Measurements from ENCODE around the gene ERN1.

ERN1 gene

DNA sequence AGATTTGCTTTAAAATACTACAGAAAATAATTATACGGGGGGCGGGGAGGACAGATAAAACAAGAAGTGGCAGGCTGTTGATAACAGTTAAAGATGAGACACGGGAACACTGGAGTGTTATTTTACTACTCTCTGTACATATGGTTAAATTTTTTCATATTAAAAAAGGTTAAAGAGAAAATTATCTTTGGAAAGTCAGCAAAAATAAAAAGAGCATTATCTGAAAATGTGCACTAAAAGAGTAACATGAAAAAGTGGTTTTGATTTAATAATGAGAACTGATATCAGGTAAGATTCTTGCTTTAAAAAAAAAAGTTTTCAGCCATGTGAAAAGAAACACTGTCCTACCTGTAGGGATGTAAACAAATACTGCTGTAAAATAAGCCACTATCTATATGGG is 46.9 kb downstream of the ERN1 start:
- no peak overlapping the region for H3K27ac ChIP-seq (ENCODE audit: low read length)
- H3K4me3 ChIP-seq (ENCODE audit: low read length in 2 of 2) = no peak overlapping the region
- no peak overlapping the region for H3K9ac ChIP-seq (ENCODE audit: low read length in 2 of 2)
- H3K36me3 ChIP-seq (ENCODE audit: control insufficient read depth in 2 of 2, insufficient read depth in 2 of 2, low read length in 2 of 2) = peaks cover 0 to under 1% of the 10 kb centered on the region in 2 donors
- H3K27me3 ChIP-seq (ENCODE audit: control insufficient read depth in 1 of 2, insufficient read depth in 2 of 2, low read length in 2 of 2) = no peaks in the 10 kb centered on the region
- no peaks in the 10 kb centered on the region for H3K4me1 ChIP-seq (ENCODE audit: control insufficient read depth, insufficient read depth, low read length)
- no peaks in the 10 kb centered on the region for H3K9me3 ChIP-seq (ENCODE audit: control insufficient read depth in 2 of 2, low read length in 2 of 2)

DNA sequence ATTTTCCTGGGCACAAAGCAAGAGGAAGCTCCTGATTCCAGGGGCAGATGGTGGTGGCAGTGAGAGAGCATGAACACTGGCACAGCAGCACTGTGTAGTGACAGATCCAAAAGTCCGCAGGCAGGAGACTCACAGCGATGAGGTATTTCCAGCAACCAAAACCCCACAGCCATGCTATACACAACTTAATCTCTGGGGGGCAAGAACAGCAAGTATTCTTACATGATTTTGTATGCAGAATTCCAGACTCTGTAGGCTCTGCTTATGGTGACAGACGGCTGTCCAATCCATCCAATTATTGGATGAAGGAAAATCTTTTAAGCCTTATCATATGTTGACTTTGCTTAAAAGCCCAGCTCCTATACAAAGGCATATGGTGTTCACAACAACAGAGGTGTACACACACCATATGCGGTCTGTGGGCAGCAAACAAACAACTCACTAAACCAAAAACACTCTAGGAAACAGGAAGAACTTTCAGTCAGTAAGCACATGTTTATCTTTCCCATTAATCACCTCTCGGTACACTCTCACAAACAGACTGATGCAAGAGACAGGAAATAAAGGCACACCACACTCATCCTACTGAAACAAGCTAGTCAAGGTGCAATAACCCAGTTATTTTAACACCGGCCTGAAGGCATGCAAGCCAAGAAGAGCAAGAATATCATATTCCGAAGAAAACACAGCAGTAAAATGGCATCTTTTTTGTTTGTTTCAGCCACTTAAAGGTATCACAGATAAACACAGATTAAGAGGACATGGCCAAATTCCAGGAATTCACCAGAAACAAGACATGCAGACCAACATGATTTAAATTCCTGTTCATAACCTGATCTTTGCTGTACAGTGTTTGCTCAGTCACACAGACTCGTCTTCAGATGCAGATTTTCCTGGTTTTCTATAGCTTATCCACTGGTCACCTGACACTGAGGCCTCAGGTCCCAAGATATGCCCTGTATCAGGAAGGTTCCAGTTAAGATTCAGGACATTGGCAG is 47.8 kb downstream of the ERN1 start:
- Histone ChIP-seq H3K9me3 (ENCODE audit: control insufficient read depth in 2 of 2, low read length in 2 of 2) (no peaks in the 10 kb centered on the region), H3K4me1 (ENCODE audit: control insufficient read depth, insufficient read depth, low read length) (no peaks in the 10 kb centered on the region), H3K27ac (ENCODE audit: low read length) (no peak overlapping the region), H3K9ac (ENCODE audit: low read length in 2 of 2) (no peak overlapping the region), H3K4me3 (ENCODE audit: low read length in 2 of 2) (no peak overlapping the region), H3K36me3 (ENCODE audit: control insufficient read depth in 2 of 2, insufficient read depth in 2 of 2, low read length in 2 of 2) (peaks cover 0 to 2% of the 10 kb centered on the region in 2 donors), H3K27me3 (ENCODE audit: control insufficient read depth in 1 of 2, insufficient read depth in 2 of 2, low read length in 2 of 2) (no peaks in the 10 kb centered on the region)

DNA sequence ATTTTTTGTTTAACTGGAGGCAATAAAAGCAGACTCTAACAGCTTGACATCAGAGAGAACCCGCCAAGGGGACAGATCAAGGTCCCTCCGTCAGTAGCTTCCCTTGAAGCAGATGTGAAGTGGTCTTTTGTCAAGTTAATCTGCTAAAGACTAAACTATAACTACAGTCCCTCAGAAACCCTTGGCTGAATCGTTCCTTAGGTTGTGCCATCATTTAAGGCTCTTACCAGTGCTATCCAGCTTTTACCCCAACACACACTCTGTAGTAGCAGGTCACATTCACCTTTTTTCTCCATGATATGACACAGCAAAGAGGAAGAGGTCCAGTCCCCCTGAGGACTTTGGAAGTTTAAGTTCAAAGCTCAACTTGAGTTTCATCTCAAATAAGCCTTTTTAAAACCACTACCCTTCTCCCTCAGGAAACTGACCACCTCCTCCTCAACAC is 49.7 kb downstream of the ERN1 start:
- Histone ChIP-seq H3K9me3 (ENCODE audit: control insufficient read depth in 2 of 2, low read length in 2 of 2) (no peaks in the 10 kb centered on the region), H3K27ac (ENCODE audit: low read length) (no peak overlapping the region), H3K4me1 (ENCODE audit: control insufficient read depth, insufficient read depth, low read length) (no peaks in the 10 kb centered on the region), H3K4me3 (ENCODE audit: low read length in 2 of 2) (no peak overlapping the region), H3K27me3 (ENCODE audit: control insufficient read depth in 1 of 2, insufficient read depth in 2 of 2, low read length in 2 of 2) (no peaks in the 10 kb centered on the region), H3K36me3 (ENCODE audit: control insufficient read depth in 2 of 2, insufficient read depth in 2 of 2, low read length in 2 of 2) (peaks cover 0 to 2% of the 10 kb centered on the region in 2 donors), H3K9ac (ENCODE audit: low read length in 2 of 2) (no peak overlapping the region)

DNA sequence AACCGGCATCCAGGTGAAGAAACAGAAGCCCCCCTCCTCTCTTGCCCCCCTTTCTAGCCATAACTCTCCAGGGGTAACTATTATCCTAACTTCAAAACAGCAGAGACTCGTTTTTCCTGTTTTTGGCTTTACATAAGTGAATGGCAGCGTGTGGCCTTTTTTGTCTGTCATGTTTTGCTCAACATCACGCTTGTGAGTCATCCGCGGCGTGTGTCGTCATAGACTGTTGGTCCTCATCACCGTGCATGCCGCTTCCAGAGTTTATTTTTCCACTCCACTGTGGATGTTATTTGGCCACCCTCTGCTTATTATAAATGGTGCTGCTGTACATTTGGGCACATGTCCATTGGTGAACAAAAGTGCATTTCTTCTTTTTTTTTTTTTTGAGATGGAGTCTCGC is 52.6 kb downstream of the ERN1 start:
- no peak overlapping the region for H3K9ac ChIP-seq (ENCODE audit: low read length in 2 of 2)
- no peak overlapping the region for H3K27ac ChIP-seq (ENCODE audit: low read length)
- H3K4me3 ChIP-seq (ENCODE audit: low read length in 2 of 2) = no peak overlapping the region
- no peaks in the 10 kb centered on the region for H3K4me1 ChIP-seq (ENCODE audit: control insufficient read depth, insufficient read depth, low read length)
- H3K27me3 ChIP-seq (ENCODE audit: control insufficient read depth in 1 of 2, insufficient read depth in 2 of 2, low read length in 2 of 2) = no peaks in the 10 kb centered on the region
- peaks cover 0 to 4% of the 10 kb centered on the region in 2 donors for H3K36me3 ChIP-seq (ENCODE audit: control insufficient read depth in 2 of 2, insufficient read depth in 2 of 2, low read length in 2 of 2)
- H3K9me3 ChIP-seq (ENCODE audit: control insufficient read depth in 2 of 2, low read length in 2 of 2) = no peaks in the 10 kb centered on the region

DNA sequence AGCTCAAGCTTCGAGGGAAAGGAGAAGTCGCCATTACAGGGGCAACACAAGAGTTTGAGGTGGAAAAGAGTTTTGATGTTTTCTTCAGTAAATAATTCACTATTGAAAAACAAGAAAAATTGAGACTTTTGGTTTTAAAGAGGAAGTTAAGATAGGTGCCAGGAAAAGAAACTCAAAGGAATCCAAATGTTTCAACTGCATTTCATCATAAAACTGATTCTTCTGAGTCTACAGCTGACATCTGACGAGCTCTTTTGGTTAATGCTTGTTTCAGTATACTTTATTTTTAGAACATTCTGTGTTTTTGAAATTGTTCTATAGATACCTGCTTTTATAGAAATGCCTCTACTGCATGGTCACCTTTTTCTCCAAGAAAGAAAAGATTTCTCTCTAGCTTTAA is 54.0 kb downstream of the ERN1 start:
- H3K27ac ChIP-seq (ENCODE audit: low read length) = no peak overlapping the region
- H3K4me1 ChIP-seq (ENCODE audit: control insufficient read depth, insufficient read depth, low read length) = no peaks in the 10 kb centered on the region
- H3K9me3 ChIP-seq (ENCODE audit: control insufficient read depth in 2 of 2, low read length in 2 of 2) = no peaks in the 10 kb centered on the region
- H3K36me3 ChIP-seq (ENCODE audit: control insufficient read depth in 2 of 2, insufficient read depth in 2 of 2, low read length in 2 of 2) = peaks cover 2 to 14% of the 10 kb centered on the region in 2 donors
- H3K4me3 ChIP-seq (ENCODE audit: low read length in 2 of 2) = no peak overlapping the region
- no peak overlapping the region for H3K9ac ChIP-seq (ENCODE audit: low read length in 2 of 2)
- H3K27me3 ChIP-seq (ENCODE audit: control insufficient read depth in 1 of 2, insufficient read depth in 2 of 2, low read length in 2 of 2) = no peaks in the 10 kb centered on the region

DNA sequence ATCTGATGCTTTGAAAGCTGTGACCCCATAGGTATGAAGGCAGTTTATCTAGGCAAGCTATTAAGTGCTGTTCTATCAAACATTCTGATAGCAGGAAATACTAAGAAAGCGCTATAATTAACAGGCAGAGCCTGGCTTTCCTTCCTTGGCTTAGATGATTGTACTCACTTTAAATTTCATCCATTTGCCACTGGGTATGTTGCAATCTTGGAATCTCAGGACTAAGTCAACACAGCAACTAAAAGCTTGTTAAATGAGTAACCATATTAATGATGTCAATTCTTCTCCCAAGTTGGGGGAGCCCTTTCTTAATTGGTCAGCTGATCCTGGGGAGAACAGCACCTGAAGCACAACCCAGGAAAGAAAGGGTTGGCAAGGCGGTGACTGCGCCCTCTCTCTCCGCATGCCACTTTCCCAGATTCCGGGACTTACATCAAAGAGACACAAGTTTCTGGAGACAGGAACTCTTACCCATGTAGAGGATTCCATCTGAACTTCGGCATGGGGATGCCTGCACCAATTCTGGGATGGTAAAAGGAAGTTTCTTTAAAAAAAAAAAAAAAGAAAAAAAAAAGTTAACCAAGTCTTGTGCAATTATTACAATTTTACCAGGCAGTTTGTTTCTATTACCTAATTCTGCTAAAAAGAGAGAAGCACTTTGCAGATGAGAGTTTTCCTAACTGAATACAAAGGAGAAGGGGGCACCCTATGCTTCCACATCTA is 55.1 kb downstream of the ERN1 start:
- no peaks in the 10 kb centered on the region for H3K27me3 ChIP-seq (ENCODE audit: control insufficient read depth in 1 of 2, insufficient read depth in 2 of 2, low read length in 2 of 2)
- no peak overlapping the region for H3K27ac ChIP-seq (ENCODE audit: low read length)
- peaks cover 2 to 3% of the 10 kb centered on the region in 2 donors for H3K9me3 ChIP-seq (ENCODE audit: control insufficient read depth in 2 of 2, low read length in 2 of 2)
- H3K4me1 ChIP-seq (ENCODE audit: control insufficient read depth, insufficient read depth, low read length) = no peaks in the 10 kb centered on the region
- peaks cover 13 to 22% of the 10 kb centered on the region in 2 donors for H3K36me3 ChIP-seq (ENCODE audit: control insufficient read depth in 2 of 2, insufficient read depth in 2 of 2, low read length in 2 of 2)
- H3K4me3 ChIP-seq (ENCODE audit: low read length in 2 of 2) = no peak overlapping the region
- H3K9ac ChIP-seq (ENCODE audit: low read length in 2 of 2) = no peak overlapping the region

DNA sequence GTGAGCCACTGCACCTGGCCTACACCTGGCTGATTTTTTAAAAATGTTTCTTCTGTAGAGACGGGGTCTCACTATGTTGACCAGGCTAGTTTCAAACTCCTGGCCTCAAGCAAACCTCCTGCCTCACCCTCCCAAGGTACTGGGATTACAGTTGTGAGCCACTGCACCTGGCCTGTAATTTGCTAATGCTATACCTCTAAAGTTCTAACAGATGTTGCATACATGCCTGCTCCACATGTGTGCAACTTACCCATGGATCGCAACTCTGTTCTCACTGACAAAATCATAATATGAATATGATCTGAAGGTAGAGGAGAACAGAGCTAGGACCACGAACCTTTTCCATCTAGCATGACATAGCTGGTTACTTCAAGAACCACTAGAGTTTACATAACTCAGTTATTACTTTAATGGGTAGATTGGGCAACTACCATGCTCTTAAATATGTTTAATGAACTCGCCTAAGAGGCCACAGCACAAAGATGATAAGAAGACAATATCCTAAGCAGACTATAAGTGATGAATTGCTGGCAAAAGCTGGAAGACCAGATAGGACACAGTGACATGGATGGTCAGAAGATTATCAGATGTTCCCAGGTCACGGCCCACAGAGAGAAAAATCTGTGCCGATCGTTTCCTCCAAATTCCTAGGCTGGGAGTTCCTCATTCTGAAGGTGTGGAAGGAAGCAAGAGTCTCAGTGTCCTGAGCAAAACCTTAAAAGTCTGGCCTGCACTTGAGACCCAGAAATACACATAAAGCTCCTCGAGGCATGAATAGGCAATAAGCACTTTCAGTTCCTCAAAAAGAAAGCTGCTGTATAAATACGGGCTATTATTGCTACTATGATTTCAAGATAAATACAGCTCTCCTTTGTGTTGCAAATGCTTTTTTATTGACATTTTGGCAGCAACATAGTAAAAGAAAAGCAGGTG is 55.9 kb downstream of the ERN1 start:
- no peak overlapping the region for H3K9ac ChIP-seq (ENCODE audit: low read length in 2 of 2)
- H3K4me1 ChIP-seq (ENCODE audit: control insufficient read depth, insufficient read depth, low read length) = no peaks in the 10 kb centered on the region
- no peak overlapping the region for H3K4me3 ChIP-seq (ENCODE audit: low read length in 2 of 2)
- peaks cover 9% of the 10 kb centered on the region in 2 donors for H3K9me3 ChIP-seq (ENCODE audit: control insufficient read depth in 2 of 2, low read length in 2 of 2)
- no peak overlapping the region for H3K27ac ChIP-seq (ENCODE audit: low read length)
- H3K36me3 ChIP-seq (ENCODE audit: control insufficient read depth in 2 of 2, insufficient read depth in 2 of 2, low read length in 2 of 2) = peaks cover 21 to 29% of the 10 kb centered on the region in 2 donors
- no peaks in the 10 kb centered on the region for H3K27me3 ChIP-seq (ENCODE audit: control insufficient read depth in 1 of 2, insufficient read depth in 2 of 2, low read length in 2 of 2)

DNA sequence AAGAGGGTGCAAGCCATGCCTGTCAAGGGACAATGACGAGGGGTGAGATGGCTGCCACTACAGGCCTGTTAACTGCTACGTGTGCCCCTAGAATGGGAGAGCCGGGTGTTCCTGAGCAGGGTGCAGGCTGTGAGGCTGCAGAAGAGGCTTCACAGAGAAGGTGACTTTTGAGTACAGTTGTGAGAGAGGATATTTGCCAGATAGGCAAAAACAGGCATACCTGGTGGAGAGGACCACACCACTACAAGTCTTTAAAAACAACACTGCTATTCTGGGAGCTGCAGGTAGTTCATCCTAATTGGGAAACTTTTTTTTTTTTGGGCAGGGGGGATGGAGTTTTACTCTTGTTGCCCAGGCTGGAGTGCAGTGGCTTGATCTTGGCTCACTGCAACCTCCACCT is 58.8 kb downstream of the ERN1 start:
- Histone ChIP-seq H3K4me3 (ENCODE audit: low read length in 2 of 2) (no peak overlapping the region), H3K27ac (ENCODE audit: low read length) (no peak overlapping the region), H3K4me1 (ENCODE audit: control insufficient read depth, insufficient read depth, low read length) (no peaks in the 10 kb centered on the region), H3K27me3 (ENCODE audit: control insufficient read depth in 1 of 2, insufficient read depth in 2 of 2, low read length in 2 of 2) (no peaks in the 10 kb centered on the region), H3K9ac (ENCODE audit: low read length in 2 of 2) (no peak overlapping the region), H3K36me3 (ENCODE audit: control insufficient read depth in 2 of 2, insufficient read depth in 2 of 2, low read length in 2 of 2) (peaks cover 33 to 41% of the 10 kb centered on the region in 2 donors), H3K9me3 (ENCODE audit: control insufficient read depth in 2 of 2, low read length in 2 of 2) (peaks cover 9% of the 10 kb centered on the region in 2 donors)

DNA sequence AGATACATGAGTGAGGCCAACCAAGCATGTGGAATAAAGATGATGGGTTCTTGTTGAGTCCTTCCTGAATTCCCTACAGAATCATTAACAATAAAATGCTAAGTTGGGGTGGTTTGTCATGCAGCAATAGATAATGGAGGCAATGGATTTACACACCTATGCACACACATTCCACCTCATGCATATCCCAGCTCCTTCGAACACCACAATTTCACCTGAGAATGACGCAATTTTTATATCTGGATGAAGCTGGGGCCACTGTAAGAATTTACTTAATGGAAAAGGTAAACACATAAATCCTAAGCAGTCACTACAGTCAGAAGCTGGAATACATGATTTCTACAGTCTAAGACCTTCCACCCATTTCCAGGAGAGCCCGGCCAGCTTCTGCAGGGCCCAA is 59.7 kb downstream of the ERN1 start:
- Histone ChIP-seq H3K4me1 (ENCODE audit: control insufficient read depth, insufficient read depth, low read length) (no peaks in the 10 kb centered on the region), H3K9ac (ENCODE audit: low read length in 2 of 2) (no peak overlapping the region), H3K27ac (ENCODE audit: low read length) (no peak overlapping the region), H3K4me3 (ENCODE audit: low read length in 2 of 2) (no peak overlapping the region), H3K36me3 (ENCODE audit: control insufficient read depth in 2 of 2, insufficient read depth in 2 of 2, low read length in 2 of 2) (peaks cover 33 to 41% of the 10 kb centered on the region in 2 donors), H3K27me3 (ENCODE audit: control insufficient read depth in 1 of 2, insufficient read depth in 2 of 2, low read length in 2 of 2) (no peaks in the 10 kb centered on the region), H3K9me3 (ENCODE audit: control insufficient read depth in 2 of 2, low read length in 2 of 2) (peaks cover 9% of the 10 kb centered on the region in 2 donors)

DNA sequence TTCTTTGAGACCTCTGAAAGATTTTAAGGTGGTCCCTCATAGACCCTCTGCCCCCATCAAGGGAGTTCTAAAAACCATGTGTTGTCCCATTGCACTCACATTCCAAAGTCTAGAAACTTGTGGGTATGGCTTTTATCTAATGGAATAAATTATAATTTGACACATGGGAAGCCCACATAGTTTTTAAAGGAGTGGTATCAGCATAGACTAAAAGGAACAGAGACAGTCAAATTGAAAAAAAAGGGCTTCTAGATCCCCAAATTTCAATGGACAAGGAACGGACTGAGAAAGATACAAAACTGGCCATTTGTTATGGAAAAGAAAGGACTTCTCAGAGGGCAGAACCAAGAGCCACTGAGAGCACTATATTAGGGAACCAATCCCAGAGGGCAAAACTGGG is 60.8 kb downstream of the ERN1 start:
- no peak overlapping the region for H3K27ac ChIP-seq (ENCODE audit: low read length)
- no peak overlapping the region for H3K9ac ChIP-seq (ENCODE audit: low read length in 2 of 2)
- no peak overlapping the region for H3K4me3 ChIP-seq (ENCODE audit: low read length in 2 of 2)
- no peaks in the 10 kb centered on the region for H3K4me1 ChIP-seq (ENCODE audit: control insufficient read depth, insufficient read depth, low read length)
- H3K36me3 ChIP-seq (ENCODE audit: control insufficient read depth in 2 of 2, insufficient read depth in 2 of 2, low read length in 2 of 2) = peaks cover 33 to 42% of the 10 kb centered on the region in 2 donors
- H3K9me3 ChIP-seq (ENCODE audit: control insufficient read depth in 2 of 2, low read length in 2 of 2) = peaks cover 9% of the 10 kb centered on the region in 2 donors
- H3K27me3 ChIP-seq (ENCODE audit: control insufficient read depth in 1 of 2, insufficient read depth in 2 of 2, low read length in 2 of 2) = no peaks in the 10 kb centered on the region

All from stomach smooth muscle (tissue), 2 donors.